ENCODE results near the gene ADAMTS12. TPM values are rescaled to one million over a fixed set of nuclear protein-coding genes. Genes with fewer than 3 reads are reported as not detected.

ADAMTS12 gene
- total and polyA plus RNA-seq, 2 of the 8 experiments (the other 6 are each of a cell fraction or from before 2014, with no cell fraction given) = 6.4 to 12.8 TPM

- ChIA-PET CTCF (ENCODE audit: partially characterized antibody) (interaction anchor here (0.7 to 1.0 kb wide), 5 partner anchors 66 to 322 kb away, joined by 3 read pairs; partner anchors contain the start of gene RXFP3), POLR2A (ENCODE audit: partially characterized antibody) (no interaction called here)
Observed at GRCh38 chr5:33800241-33800950, 91.4 kb downstream of the ADAMTS12 start.

More at GRCh38 chr5:33800241-33800950, 91.4 kb downstream of the ADAMTS12 start:
- Histone ChIP-seq H4K8ac (ENCODE audit: extremely low read depth, insufficient read depth, low read length) (no peak overlapping the region), H4K5ac (ENCODE audit: insufficient read length, low read depth, low read length) (no peak overlapping the region), H3K23ac (ENCODE audit: insufficient read length) (no peak overlapping the region), H2BK5ac (ENCODE audit: low read depth, low read length) (no peak overlapping the region), H3K4me1 (replicated peaks in 1 of 4; ENCODE audit: control insufficient read depth in 3 of 4, insufficient read depth in 4 of 4, low read length in 3 of 4) (peaks cover 0 to 3% (median 0%) of the 10 kb centered on the region in 4 experiments; a peak in 1 of 7 replicates), H2BK12ac (ENCODE audit: low read depth, low read length) (no peak overlapping the region), H3K9me3 (ENCODE audit: insufficient read depth in 2 of 2, low read depth in 1 of 2, low read length in 1 of 2) (no peaks in the 10 kb centered on the region), H4K20me1 (replicated peaks in 1 of 2; ENCODE audit: control insufficient read depth in 1 of 2, insufficient read depth in 2 of 2, low read length in 2 of 2) (no peaks in the 10 kb centered on the region), H3K79me2 (ENCODE audit: control insufficient read depth in 1 of 2, insufficient read depth in 2 of 2, low read length in 2 of 2) (no peaks in the 10 kb centered on the region), H3K56ac (replicated peaks; ENCODE audit: insufficient read length, low read depth, low read length) (no peak overlapping the region), H2AK5ac (ENCODE audit: low read depth, low read length) (no peak overlapping the region), H3K18ac (ENCODE audit: extremely low read depth, low read length) (no peak overlapping the region), H3K14ac (ENCODE audit: insufficient read length) (no peak overlapping the region), H3K27ac (ENCODE audit: low read depth, low read length) (no peak overlapping the region), H3K9ac (replicated peaks in 1 of 4; ENCODE audit: extremely low read depth in 1 of 4, low read depth in 3 of 4, low read length in 3 of 4) (no peak overlapping the region), H3K36me3 (ENCODE audit: control insufficient read depth in 2 of 4, insufficient read depth in 4 of 4, low read length in 3 of 4) (no peaks in the 10 kb centered on the region), H3K4ac (replicated peaks; ENCODE audit: insufficient read length, low read depth, low read length) (no peak overlapping the region), H3K4me3 (ENCODE audit: extremely low read depth in 1 of 4, insufficient read depth in 2 of 4, low read depth in 3 of 4, low read length in 4 of 4) (no peak overlapping the region), H2BK15ac (ENCODE audit: low read length) (no peak overlapping the region), H3K23me2 (ENCODE audit: low read depth, low read length) (no peaks in the 10 kb centered on the region), H4K91ac (replicated peaks; ENCODE audit: insufficient read length, low read length) (no peak overlapping the region), H2BK20ac (ENCODE audit: low read length) (no peak overlapping the region), H2AFZ (ENCODE audit: low read length) (no peak overlapping the region), H3K79me1 (ENCODE audit: low read depth, low read length) (no peaks in the 10 kb centered on the region), H2BK120ac (replicated peaks; ENCODE audit: low read depth, low read length) (no peak overlapping the region), H3K4me2 (ENCODE audit: insufficient read depth in 1 of 2, low read depth in 2 of 2, low read length in 2 of 2) (no peak overlapping the region), H3K27me3 (replicated peaks in 1 of 4; ENCODE audit: control insufficient read depth in 3 of 4, extremely low read depth in 1 of 4, insufficient read depth in 3 of 4, low read length in 3 of 4) (no peaks in the 10 kb centered on the region)
- whole genome bisulfite sequencing, 2 experiments (ENCODE audit: extremely low coverage in 1 of 2, insufficient coverage in 1 of 2, insufficient read length in 1 of 2, insufficient replicate concordance in 2 of 2, low coverage in 1 of 2, low lambda C conversion rate in 2 of 2, missing lambda C conversion rate in 1 of 2) = 74% methylated on average over 7 of the region's 7 CpGs; no CpG with 5 or more reads in 1 of the 2 experiments
- FAIRE-seq = no peak
- TF ChIP-seq RAD21 (IDR thresholded peaks at IDR 0.05 in 1 of 2, conservative IDR thresholded peaks at IDR 0.05 in 1 of 2; ENCODE audit: low read depth in 2 of 2, low read length in 2 of 2) (peak; percentile 17 to 34; a peak in 2 of 4 replicates), KDM4A (IDR thresholded peaks at IDR 0.05; ENCODE audit: low read depth, low read length, severe bottlenecking) (no peak)
- no peak for DNase-seq (ENCODE audit: low read depth in 1 of 2, low spot score in 2 of 2)

Measured in H1 (cell line).